Measurements from ENCODE around the gene IFT74.

DNA sequence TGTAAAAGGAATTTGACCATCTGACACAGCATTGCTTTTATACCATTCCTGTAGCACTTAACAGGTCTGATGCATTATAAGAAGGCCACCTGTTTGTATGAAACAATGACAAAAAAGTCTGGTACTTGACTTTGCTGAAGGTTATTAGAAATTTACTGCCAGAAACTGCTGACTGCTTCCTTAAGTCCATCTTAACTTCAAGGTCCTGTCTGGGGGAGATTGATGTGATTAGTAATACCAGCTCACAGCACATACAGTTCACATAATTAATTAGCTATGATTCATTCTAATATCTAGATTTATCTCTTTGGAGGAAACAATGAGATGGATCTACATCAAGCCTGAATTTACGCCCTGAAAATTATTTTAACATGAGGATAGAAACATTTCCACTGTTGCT lies 103.2 kb downstream of the IFT74 start:
- TF ChIP-seq, protein P1, sequence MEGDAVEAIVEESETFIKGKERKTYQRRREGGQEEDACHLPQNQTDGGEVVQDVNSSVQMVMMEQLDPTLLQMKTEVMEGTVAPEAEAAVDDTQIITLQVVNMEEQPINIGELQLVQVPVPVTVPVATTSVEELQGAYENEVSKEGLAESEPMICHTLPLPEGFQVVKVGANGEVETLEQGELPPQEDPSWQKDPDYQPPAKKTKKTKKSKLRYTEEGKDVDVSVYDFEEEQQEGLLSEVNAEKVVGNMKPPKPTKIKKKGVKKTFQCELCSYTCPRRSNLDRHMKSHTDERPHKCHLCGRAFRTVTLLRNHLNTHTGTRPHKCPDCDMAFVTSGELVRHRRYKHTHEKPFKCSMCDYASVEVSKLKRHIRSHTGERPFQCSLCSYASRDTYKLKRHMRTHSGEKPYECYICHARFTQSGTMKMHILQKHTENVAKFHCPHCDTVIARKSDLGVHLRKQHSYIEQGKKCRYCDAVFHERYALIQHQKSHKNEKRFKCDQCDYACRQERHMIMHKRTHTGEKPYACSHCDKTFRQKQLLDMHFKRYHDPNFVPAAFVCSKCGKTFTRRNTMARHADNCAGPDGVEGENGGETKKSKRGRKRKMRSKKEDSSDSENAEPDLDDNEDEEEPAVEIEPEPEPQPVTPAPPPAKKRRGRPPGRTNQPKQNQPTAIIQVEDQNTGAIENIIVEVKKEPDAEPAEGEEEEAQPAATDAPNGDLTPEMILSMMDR (IDR thresholded peaks at IDR 0.05; ENCODE audit: poor library complexity) = no peak
- no peak for TF ChIP-seq EZH2 (IDR thresholded peaks at IDR 0.05; ENCODE audit: borderline replicate concordance)
